ENCODE measurements around the gene NOL7. TPM values are rescaled to one million over a fixed set of nuclear protein-coding genes. Genes with fewer than 3 reads are reported as not detected.

Gene NOL7
- total and polyA plus RNA-seq, 2 donors (not counting 3 experiments of a cell fraction or from before 2014, with no cell fraction given) = 36.3 to 80.0 TPM

- CTCF ChIA-PET = interaction anchor here (1.3 to 1.6 kb wide), 2 partner anchors 36 to 37 kb away, joined by 3 to 4 read pairs; partner anchors contain the start of gene SIRT5
- POLR2A ChIA-PET = no interaction called here
- FAIRE-seq (no peak), DNase-seq (ENCODE audit: low read depth, low spot score) (no peak)
- Histone ChIP-seq H3K36me3 (ENCODE audit: control insufficient read depth in 2 of 2, extremely low read depth in 1 of 2, insufficient read depth in 2 of 2, low read length in 2 of 2) (peaks cover 0 to 4% of the 10 kb centered on the region in 2 experiments), H3K4me3 (replicated peaks in 1 of 3; ENCODE audit: insufficient read depth in 1 of 3, low read depth in 1 of 3, low read length in 3 of 3) (no peak overlapping the region), H3K27me3 (ENCODE audit: control insufficient read depth in 2 of 2, insufficient read depth in 2 of 2, low read length in 2 of 2) (no peaks in the 10 kb centered on the region), H3K4me1 (ENCODE audit: control insufficient read depth, extremely low read depth, insufficient read depth, low read length) (peaks cover 14% of the 10 kb centered on the region), H2AFZ (ENCODE audit: low read depth, low read length) (no peak overlapping the region), H4K20me1 (replicated peaks; ENCODE audit: control insufficient read depth, extremely low read depth, insufficient read depth, low read length) (no peaks in the 10 kb centered on the region), H3K4me2 (ENCODE audit: insufficient read depth, low read length) (no peak overlapping the region), H3K27ac (ENCODE audit: insufficient read depth, low read depth, low read length) (no peak overlapping the region), H3K79me2 (ENCODE audit: control insufficient read depth, insufficient read depth, low read length) (peaks cover 14% of the 10 kb centered on the region), H3K9me1 (replicated peaks; ENCODE audit: control insufficient read depth, extremely low read depth, insufficient read depth, low read length) (no peaks in the 10 kb centered on the region), H3K9ac (replicated peaks; ENCODE audit: extremely low read depth, insufficient read depth, low read length) (no peak overlapping the region), H3K9me3 (replicated peaks; ENCODE audit: control insufficient read depth, insufficient read depth, low read length) (no peaks in the 10 kb centered on the region)
- dilution Hi-C loops (cut with MboI; ENCODE audit: extremely low pct_ligation_motif_present, low sequenced_read_pairs) = no loop called here
- TF ChIP-seq CTCF (IDR thresholded peaks at IDR 0.05; ENCODE audit: extremely low read depth in 1 of 2, insufficient read depth in 1 of 2, low read depth in 1 of 2, low read length in 2 of 2) (no peak), GATA2 (IDR thresholded peaks at IDR 0.05; ENCODE audit: insufficient read depth, insufficient read length, low read depth, low read length) (no peak), FOS (IDR thresholded peaks at IDR 0.05; ENCODE audit: borderline replicate concordance, insufficient read depth, low read length) (no peak), JUN (IDR thresholded peaks at IDR 0.05; ENCODE audit: borderline replicate concordance, insufficient read depth, insufficient read length, low read depth) (no peak), EZH2 (IDR thresholded peaks at IDR 0.05; ENCODE audit: borderline replicate concordance, low read depth, low read length, severe bottlenecking) (no peak), POLR2AphosphoS5 (IDR thresholded peaks at IDR 0.05; ENCODE audit: insufficient read depth, low read depth, low read length) (no peak), MAX (IDR thresholded peaks at IDR 0.05; ENCODE audit: insufficient read depth, insufficient read length) (no peak), MYC (IDR thresholded peaks at IDR 0.05; ENCODE audit: low read depth, low read length) (no peak), POLR2A (IDR thresholded peaks at IDR 0.05; ENCODE audit: low read depth, low read length) (no peak)
- no TSS peak for BruUV-seq (replicated peaks)
- intact Hi-C loops (cut with micrococcal nuclease) = loop anchor here (10.0 kb wide), 1 partner anchor 977 kb away; no protein-coding TSS in a partner anchor
Measured at GRCh38 chr6:13611715-13612114, 3.4 kb upstream of the NOL7 start.
